Tibial nerve (tissue), 4 donors: Measurements from ENCODE around the gene MIX23.

ENCODE experiments used
- CTCF ChIP-seq, 5 experiments: fragments of 200-600 bp in 3 of 5; fragments of 450-650 bp in 2 of 5; sonication (generic) in 3 of 5; IDR thresholded peaks; one replicate each; pipeline ENCODE4 v1.5.1; 2016 to 2019; ENCODE audit warnings: antibody characterized with exemption in 5 of 5, mild to moderate bottlenecking in 3 of 5, moderate library complexity in 2 of 5
- EP300 ChIP-seq, 2 donors: sonication (generic); formaldehyde crosslinking; IDR thresholded peaks; one replicate each; pipeline ENCODE4 v1.6.1; 2017; ENCODE audit warnings: antibody characterized with exemption in 2 of 2, mild to moderate bottlenecking in 1 of 2
- POLR2A ChIP-seq, 2 donors: fragments of 450-650 bp; IDR thresholded peaks; one replicate each; pipeline ENCODE4 v1.6.1; 2017; ENCODE audit warnings: antibody characterized with exemption in 2 of 2, mild to moderate bottlenecking in 2 of 2, moderate library complexity in 2 of 2

GRCh38 chr3:122395582-122395981, 12.6 kb upstream of the MIX23 start:
- TF ChIP-seq CTCF (IDR thresholded peaks at IDR 0.05) = no peak
- TF ChIP-seq POLR2A (IDR thresholded peaks at IDR 0.05) = no peak
- TF ChIP-seq EP300 (IDR thresholded peaks at IDR 0.05) = no peak
